ENCODE results near the gene NDUFA12.
"Not testable (repeated sequence)": the region's sequence is repeated elsewhere in the genome, so short reads cannot be mapped to it uniquely, and the experiment has no call there.

NDUFA12 gene

GRCh38 chr12:95003213-95003920 lies at the start of gene NDUFA12:
NDUFA12 (minus strand) TSS chr12:95003697; CDS start chr12:95003680, 17 bp downstream.
- peak; percentile 85 for DNase-seq (ENCODE audit: low spot score)
- peak; percentile 36 for FAIRE-seq

DNA sequence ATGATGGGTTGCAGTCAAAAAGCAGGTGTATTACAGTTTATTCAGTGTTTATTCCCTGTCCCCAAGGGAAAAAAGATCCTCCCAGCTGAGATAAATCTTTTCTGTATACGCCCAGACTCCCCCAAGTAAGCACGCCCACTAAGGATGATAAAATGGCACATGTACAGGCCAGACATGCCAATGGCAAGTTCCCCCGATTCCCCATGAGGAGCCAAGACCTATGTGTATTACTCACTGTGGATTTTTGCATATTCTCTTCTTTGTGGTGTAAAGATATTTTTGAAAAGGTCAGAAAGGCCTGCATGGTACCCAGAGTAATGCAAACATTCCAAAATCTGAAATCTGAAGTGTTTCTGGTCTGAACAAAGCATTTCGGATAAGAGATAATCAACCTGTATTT lies 47.7 kb upstream of the NDUFA12 start:
- FAIRE-seq (no peak), DNase-seq (ENCODE audit: low spot score) (no peak)

DNA sequence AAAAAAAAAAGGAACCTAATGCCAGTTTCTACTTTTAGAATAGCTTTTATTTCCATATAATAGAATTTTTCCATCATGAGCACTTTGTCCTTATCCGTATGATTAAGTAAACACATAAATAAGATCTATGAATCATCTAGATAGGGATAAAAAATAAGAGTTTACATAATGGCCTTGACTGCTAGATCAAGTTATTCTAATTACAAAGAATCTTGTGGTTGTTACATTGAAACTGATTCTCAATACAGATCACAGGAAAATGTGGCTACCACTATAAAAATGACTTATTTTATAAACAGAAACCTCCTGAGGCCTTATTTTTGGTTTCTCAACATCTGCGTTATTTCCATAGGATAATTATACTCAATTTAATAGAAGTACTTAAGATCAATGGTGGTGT lies 34.4 kb upstream of the NDUFA12 start:
- DNase-seq (ENCODE audit: low spot score) (no peak), FAIRE-seq (no peak)

DNA sequence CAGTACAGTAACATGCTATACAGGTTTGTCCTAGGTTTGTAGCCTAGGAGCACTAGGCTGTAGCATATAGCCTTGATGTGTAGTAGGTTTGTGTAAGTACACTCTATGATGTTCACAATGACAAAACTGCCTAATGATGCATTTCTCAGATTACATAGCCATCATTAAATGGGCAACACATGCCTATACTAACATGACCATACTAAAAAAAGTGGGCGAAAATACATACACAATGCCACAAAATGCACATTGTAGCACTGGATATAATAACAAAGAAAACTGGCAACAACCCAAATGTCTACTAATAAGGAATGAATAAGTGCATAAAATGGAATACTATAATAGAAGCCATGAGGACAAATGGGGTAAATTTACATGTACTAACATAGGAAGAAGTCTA lies 31.3 kb upstream of the NDUFA12 start:
- DNase-seq (ENCODE audit: low spot score): no peak
- no peak for FAIRE-seq

- FAIRE-seq (no peak), DNase-seq (ENCODE audit: low spot score) (no peak)
Measured at GRCh38 chr12:95022477-95022876, 19.0 kb upstream of the NDUFA12 start.

GRCh38 chr12:95017482-95017881 lies 14.0 kb upstream of the NDUFA12 start:
- FAIRE-seq: no peak
- DNase-seq (ENCODE audit: low spot score): no peak

DNA sequence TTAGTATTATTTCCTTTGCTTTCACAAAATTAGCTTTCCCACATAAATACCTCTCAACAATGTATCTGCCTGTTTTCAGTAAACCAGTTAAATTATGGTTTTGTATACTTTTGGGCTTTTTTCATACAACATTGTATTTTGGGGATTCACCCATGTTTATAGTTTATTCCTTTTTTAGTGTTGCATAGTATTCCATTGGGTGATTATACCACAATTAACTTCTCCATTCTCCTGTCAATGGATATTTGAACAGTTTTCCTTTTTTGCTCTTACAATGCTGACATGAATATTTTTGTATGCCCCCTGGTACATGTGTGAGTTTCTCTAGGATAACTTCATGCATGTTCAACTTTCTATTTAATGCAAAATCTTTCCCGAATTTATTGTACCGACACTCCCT lies 12.6 kb upstream of the NDUFA12 start:
- FAIRE-seq (no peak), DNase-seq (ENCODE audit: low spot score) (no peak)

GRCh38 chr12:95014554-95014953 lies 11.1 kb upstream of the NDUFA12 start:
- FAIRE-seq (no peak), DNase-seq (ENCODE audit: low spot score) (no peak)

GRCh38 chr12:95006206-95006605 lies 2.7 kb upstream of the NDUFA12 start:
- FAIRE-seq (no peak), DNase-seq (ENCODE audit: low spot score) (no peak)

DNA sequence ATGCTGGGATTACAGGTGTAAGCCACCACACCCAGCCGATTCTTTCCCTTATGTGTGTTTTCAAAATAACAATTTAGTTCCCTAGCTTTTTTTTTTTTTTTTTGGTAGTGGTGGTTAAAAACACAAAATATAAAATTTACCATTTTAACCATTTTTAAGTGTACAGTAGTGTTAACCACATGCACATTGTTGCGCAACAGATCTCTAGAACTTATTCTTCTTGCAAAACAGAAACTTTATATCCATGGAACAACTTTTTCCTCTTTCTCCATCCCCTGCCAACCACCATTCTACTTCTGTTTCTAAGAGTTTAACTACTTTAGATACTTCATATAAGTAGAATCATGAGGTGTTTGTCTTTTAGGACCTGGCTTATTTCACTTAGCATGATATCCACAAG lies 1.1 kb upstream of the NDUFA12 start:
- FAIRE-seq (no peak), DNase-seq (ENCODE audit: low spot score) (no peak)

- no peak for FAIRE-seq
- no peak for DNase-seq (ENCODE audit: low spot score)
Measured at GRCh38 chr12:95003921-95004272, 400 bp upstream of the NDUFA12 start.

DNA sequence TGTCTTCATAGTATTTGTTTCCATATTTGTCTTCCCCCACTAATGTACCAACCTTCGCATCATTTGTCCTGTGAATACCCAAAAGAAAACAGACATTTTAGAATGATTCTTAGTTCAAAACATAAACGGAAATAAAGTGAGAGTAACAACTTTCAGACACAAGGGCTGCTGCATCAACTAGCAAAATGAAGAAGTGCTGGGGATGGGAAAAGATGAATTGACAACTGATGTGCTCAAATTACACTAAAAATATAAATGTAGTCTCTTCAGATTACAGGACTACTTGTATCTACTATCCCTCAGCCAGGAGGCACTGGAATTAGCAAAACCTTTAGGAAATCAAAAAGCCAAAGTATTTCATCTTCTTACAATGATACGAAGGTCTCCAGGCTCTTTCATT lies 743 bp downstream of the NDUFA12 start:
- DNase-seq (ENCODE audit: low spot score): no peak
- no peak for FAIRE-seq

DNA sequence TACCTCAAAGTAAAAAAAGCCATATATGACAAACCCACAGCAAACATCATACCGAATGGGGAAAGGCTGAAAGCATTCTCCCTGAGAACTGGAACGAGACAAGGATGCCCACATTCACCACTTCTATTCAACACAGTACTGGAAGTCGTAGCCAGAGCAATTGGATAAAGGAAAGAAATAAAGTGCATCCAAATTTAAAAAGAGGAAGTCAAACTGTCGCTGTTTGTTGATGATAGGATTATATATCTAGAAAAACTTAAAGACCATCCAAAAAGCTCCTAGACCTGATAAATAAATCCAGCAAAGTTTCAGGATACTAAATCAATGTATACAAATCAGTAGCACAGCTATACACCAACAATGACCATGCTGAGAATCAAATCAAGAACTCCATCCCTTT lies 5.2 kb downstream of the NDUFA12 start:
- DNase-seq (ENCODE audit: low spot score) (no peak), FAIRE-seq (no peak)

DNA sequence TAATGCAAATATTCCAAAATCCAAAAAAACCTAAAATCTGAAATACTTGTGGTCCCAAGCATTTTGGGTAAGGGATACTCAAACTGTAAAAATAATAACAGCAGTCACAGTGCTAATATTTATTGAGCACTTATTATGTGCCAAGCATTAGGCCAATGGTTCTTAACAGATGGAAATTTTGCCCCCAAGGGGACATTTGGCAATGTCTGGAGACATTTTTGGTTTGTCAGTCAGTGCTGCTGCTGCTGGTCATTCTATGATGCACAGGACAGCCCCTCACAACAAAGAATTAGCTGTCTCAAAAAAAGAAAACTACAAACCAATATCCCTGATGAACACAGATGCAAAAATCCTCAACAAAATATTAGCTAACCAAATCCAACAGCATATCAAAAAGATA lies 5.8 kb downstream of the NDUFA12 start:
- no peak for FAIRE-seq
- DNase-seq (ENCODE audit: low spot score): no peak

DNA sequence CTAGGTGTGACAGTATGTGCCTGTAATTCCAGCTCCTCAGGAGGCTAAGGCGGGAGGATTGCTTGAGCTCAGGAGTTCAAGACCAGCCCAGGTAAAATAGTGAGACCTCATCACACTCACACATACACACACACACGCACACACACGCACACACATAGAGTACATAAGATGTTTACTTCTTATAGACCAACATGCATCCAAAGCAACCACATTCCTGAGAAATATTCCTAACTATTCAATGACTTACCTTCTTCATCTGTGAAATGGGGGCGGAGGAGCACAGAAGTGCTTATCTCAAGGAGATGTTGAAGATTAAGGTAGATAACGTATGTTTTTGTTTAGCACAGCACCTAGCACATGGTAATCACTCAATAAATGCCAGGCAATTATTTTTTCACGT lies 6.4 kb downstream of the NDUFA12 start:
- DNase-seq (ENCODE audit: low spot score) (no peak), FAIRE-seq (no peak)

DNA sequence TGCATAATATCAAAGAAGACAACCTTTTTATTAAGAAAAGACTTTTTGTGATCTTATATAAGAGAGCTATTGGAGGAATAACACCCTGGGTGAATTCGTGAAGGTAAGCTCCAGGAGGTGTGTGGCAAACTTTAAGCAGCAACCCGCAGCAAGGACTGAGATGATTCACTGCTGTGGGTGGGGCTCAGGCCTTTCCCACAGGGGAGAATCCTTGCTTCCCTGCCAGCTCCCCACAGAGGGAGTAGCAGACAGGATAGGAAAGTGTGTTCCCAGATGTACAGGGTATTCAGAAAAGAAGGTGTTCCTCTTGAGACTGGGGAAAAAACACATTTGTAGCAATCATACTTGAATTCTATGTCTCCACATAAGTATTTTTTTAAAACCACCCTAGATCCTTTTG lies 9.2 kb downstream of the NDUFA12 start:
- peak; percentile 52 for DNase-seq (ENCODE audit: low spot score)
- peak; percentile 78 for FAIRE-seq

GRCh38 chr12:94993855-94994254 lies 9.6 kb downstream of the NDUFA12 start:
- not testable (repeated sequence) for FAIRE-seq; DNase-seq (ENCODE audit: low spot score)

GRCh38 chr12:94990222-94990621 lies 13.3 kb downstream of the NDUFA12 start:
- DNase-seq (ENCODE audit: low spot score) (no peak), FAIRE-seq (no peak)

DNA sequence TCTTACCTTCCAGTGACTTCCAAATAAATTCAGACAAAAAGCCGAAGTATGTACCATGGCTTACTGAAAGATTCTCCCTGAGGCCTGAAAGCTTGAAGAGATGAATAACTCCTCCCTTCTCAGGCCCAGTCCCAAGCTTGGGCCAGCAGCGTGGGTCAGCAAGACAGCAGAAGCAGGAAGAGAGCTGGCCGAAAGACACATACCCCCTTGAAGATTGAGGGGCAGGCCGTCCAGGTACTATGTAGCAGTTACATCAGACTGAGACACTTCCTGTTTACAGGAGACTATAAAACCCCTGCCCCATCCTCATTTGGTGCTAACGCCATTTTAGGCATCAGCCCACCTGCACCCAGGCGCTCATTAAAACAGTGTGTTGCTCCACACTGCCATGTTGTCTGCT lies 15.0 kb downstream of the NDUFA12 start:
- FAIRE-seq (no peak), DNase-seq (ENCODE audit: low spot score) (no peak)

- FAIRE-seq (no peak), DNase-seq (ENCODE audit: low spot score) (no peak)
Measured at GRCh38 chr12:94987801-94988200, 15.7 kb downstream of the NDUFA12 start.

- FAIRE-seq: no peak
Measured at GRCh38 chr12:94987076-94987669, 16.3 kb downstream of the NDUFA12 start.

DNA sequence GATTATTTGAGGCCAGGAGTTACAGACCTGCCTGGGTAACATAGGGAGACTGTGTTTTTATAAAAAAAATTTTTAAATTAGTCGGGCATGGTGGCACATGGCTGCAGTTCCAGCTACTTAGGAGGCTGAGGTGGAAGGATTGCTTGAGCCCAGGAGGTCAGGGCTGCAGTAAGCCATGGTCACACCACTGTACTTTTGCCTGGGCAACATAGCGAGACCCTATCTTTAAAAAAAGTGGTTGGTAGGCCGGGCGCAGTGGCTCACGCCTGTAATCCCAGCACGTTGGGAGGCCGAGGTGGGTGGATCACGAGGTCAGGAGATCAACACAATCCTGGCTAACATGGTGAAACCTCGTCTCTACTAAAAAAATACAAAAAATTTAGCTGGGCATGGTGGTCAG lies 18.4 kb downstream of the NDUFA12 start:
- not testable (repeated sequence) for FAIRE-seq; DNase-seq (ENCODE audit: low spot score)

More at GRCh38 chr12:94987076-94987669, 16.3 kb downstream of the NDUFA12 start:
- no peak for DNase-seq (ENCODE audit: low spot score)

DNA sequence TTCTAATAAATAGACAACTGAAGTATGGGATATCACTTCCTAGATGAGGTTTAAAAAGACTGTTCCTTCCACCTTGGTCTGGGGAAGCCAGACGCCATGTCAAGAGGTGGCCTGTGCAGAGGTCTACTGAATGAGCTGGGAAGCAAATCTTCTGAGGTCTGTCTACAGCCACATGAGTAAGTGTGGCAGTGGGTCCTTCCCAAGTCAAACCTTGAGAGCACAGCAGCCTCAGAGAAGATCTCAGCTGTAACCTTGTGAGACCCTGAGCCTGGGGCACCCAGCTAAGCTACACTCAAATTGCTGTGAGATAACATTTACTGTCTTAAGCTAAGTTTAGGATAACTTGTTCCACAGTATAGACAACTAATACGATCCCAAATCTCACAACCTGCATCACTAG lies 20.2 kb downstream of the NDUFA12 start:
- DNase-seq (ENCODE audit: low spot score) (no peak), FAIRE-seq (no peak)

All from RCC 7860 (cell line).